ENCODE results near the gene ZBED4.

ZBED4 gene

DNA sequence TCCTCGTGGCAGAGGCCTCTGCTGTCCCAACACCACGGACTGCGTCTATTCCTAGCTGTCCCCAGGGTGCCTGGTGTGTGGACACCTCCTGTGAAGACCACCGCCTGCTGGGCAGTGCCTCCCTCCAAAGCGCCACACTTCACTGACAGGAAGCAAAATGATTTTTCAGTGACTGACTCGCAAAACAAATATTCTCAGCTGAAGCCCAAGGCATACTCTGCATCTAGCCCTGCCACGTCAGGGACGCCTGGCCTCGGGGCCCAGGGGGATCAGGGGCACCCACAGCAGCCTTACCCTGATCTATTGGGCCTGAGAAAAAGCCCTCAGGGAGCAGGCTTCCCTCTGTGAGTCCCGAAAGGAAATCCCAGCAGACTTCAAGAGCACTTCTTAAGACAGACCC, 28.2 kb upstream of the ZBED4 start:
- H3K4me3 ChIP-seq (ENCODE audit: low read depth, low read length, poor library complexity, severe bottlenecking), result peak overlapping the region; percentile 70
- H3K79me2 ChIP-seq (ENCODE audit: insufficient read depth, low read length), result peaks cover 57% of the 10 kb centered on the region
- H3K9ac ChIP-seq (ENCODE audit: low read length), result peak overlapping the region; percentile 68

DNA sequence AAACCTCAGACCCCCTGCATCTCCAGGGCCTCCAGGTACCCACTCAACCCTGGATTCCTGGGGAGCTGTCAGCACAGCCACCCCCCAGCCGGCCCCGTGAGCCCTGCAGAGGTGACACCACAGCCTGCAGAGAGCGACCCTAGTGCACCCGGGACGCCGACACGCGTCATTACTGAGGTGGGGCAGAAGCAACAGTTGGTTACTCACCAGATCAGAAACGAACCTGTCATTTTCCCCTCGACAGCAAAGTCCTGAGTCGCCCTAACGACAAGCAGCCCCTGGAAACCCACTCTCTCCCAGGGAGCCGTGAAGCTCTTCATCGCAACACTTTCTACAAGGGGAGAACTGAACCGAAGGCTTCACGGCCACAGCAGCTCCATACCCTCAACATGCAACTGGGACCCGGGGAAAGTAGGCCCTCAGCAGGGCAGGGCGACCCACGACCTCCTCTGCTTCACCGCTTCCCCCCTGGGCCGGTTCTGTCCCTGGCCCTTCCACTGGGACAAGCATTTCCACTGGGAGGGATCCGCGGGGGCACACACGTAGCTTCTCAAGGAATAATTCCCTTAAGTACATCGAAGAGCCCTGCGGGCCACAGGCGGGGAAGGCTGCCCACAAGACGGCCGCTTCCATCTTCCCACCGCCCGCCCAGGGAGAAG, 27.6 kb upstream of the ZBED4 start:
- H3K9ac ChIP-seq (ENCODE audit: low read length), result peak overlapping the region; percentile 68
- no peaks in the 10 kb centered on the region for H3K9me2 ChIP-seq (ENCODE audit: low read depth, low read length)
- H3K4me3 ChIP-seq (ENCODE audit: low read depth, low read length, poor library complexity, severe bottlenecking), result peak overlapping the region; percentile 70
- H2AFZ ChIP-seq (ENCODE audit: low read length), result no peak overlapping the region
- peaks cover 9% of the 10 kb centered on the region; the same call in 1 of the 2 replicates for H3F3A ChIP-seq (ENCODE audit: insufficient read depth, low read length)
- H4K20me1 ChIP-seq (ENCODE audit: insufficient read depth, low read length), result 0 out of 2 replicates have a peak, but pooled peaks cover 4% of the 10 kb centered on the region
- peak overlapping the region; percentile 84 for H3K4me2 ChIP-seq (ENCODE audit: low read length)
- H3K4me1 ChIP-seq (ENCODE audit: insufficient read depth, low read length, severe bottlenecking), result peaks cover 39% of the 10 kb centered on the region
- H3K79me2 ChIP-seq (ENCODE audit: insufficient read depth, low read length), result peaks cover 51% of the 10 kb centered on the region
- H3K27ac ChIP-seq (ENCODE audit: low read depth, low read length, poor library complexity, severe bottlenecking), result no peak overlapping the region
- peaks cover 44% of the 10 kb centered on the region for H3K36me3 ChIP-seq (ENCODE audit: insufficient read depth, low read length)
- TF ChIP-seq EZH2 (IDR thresholded peaks at IDR 0.05; ENCODE audit: borderline replicate concordance, low read length), result no peak
- TF ChIP-seq, protein P1, sequence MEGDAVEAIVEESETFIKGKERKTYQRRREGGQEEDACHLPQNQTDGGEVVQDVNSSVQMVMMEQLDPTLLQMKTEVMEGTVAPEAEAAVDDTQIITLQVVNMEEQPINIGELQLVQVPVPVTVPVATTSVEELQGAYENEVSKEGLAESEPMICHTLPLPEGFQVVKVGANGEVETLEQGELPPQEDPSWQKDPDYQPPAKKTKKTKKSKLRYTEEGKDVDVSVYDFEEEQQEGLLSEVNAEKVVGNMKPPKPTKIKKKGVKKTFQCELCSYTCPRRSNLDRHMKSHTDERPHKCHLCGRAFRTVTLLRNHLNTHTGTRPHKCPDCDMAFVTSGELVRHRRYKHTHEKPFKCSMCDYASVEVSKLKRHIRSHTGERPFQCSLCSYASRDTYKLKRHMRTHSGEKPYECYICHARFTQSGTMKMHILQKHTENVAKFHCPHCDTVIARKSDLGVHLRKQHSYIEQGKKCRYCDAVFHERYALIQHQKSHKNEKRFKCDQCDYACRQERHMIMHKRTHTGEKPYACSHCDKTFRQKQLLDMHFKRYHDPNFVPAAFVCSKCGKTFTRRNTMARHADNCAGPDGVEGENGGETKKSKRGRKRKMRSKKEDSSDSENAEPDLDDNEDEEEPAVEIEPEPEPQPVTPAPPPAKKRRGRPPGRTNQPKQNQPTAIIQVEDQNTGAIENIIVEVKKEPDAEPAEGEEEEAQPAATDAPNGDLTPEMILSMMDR (IDR thresholded peaks at IDR 0.05; ENCODE audit: low read length), result no peak
- H3K27me3 ChIP-seq (ENCODE audit: insufficient read depth, low read length), result peaks cover under 1% of the 10 kb centered on the region; the same call in 1 of the 2 replicates
- H3K9me3 ChIP-seq (ENCODE audit: low read length), result 0 out of 2 replicates have a peak, but pooled peaks cover 1% of the 10 kb centered on the region

More for the DNA sequence above, 28.2 kb upstream of the ZBED4 start:
- H2AFZ ChIP-seq (ENCODE audit: low read length), result no peak overlapping the region
- TF ChIP-seq EZH2 (IDR thresholded peaks at IDR 0.05; ENCODE audit: borderline replicate concordance, low read length), result no peak
- TF ChIP-seq, protein P1 (IDR thresholded peaks at IDR 0.05; ENCODE audit: low read length), result no peak
- 0 out of 2 replicates have a peak, but pooled peaks cover 4% of the 10 kb centered on the region for H4K20me1 ChIP-seq (ENCODE audit: insufficient read depth, low read length)
- H3K9me3 ChIP-seq (ENCODE audit: low read length), result no peaks in the 10 kb centered on the region
- H3K9me2 ChIP-seq (ENCODE audit: low read depth, low read length), result no peaks in the 10 kb centered on the region
- H3K27me3 ChIP-seq (ENCODE audit: insufficient read depth, low read length), result no peaks in the 10 kb centered on the region
- peaks cover 9% of the 10 kb centered on the region; the same call in 1 of the 2 replicates for H3F3A ChIP-seq (ENCODE audit: insufficient read depth, low read length)
- H3K27ac ChIP-seq (ENCODE audit: low read depth, low read length, poor library complexity, severe bottlenecking), result no peak overlapping the region
- H3K4me1 ChIP-seq (ENCODE audit: insufficient read depth, low read length, severe bottlenecking), result peaks cover 39% of the 10 kb centered on the region
- peak overlapping the region; percentile 84 for H3K4me2 ChIP-seq (ENCODE audit: low read length)
- peaks cover 51% of the 10 kb centered on the region for H3K36me3 ChIP-seq (ENCODE audit: insufficient read depth, low read length)

DNA sequence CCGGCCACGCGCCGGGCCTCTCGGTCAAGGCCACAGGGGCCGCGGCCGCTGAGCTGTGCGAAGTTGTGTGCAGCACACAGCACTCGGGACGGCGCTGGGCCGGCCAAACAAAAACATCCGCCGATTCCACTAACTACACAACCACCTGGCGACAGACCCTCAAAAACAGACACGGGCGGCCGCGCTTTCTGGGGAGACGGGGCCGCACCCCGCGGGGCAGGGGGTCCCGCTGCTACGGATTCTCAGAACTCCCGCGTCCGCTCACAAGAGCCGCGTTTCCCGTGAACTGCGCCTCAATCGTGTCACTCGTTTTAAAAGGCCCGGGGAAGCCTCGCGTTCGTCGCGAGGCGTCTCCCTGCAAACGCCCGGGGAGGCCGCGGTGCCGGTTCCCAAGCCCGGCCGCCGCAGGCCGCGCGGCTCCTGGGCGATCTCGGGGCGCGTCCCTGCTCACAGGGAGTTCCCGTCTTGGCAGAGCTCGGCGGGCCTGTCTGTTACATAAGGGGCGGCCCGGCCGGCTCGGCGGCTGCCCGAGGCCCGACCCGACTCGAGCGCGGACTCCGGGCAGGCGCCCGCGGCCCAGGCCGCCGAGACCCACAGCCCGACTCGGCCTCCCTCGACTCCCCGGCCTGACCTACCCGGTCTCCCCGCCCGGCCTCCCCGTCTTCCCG, 26.9 kb upstream of the ZBED4 start:
- peak overlapping the region; percentile 68 for H3K9ac ChIP-seq (ENCODE audit: low read length)
- peaks cover 8% of the 10 kb centered on the region; the same call in 1 of the 2 replicates for H3K27me3 ChIP-seq (ENCODE audit: insufficient read depth, low read length)
- peaks cover 9% of the 10 kb centered on the region; the same call in 1 of the 2 replicates for H3F3A ChIP-seq (ENCODE audit: insufficient read depth, low read length)
- peaks cover 7% of the 10 kb centered on the region; the same call in 1 of the 2 replicates for H3K9me3 ChIP-seq (ENCODE audit: low read length)
- no peaks in the 10 kb centered on the region for H3K9me2 ChIP-seq (ENCODE audit: low read depth, low read length)
- H3K36me3 ChIP-seq (ENCODE audit: insufficient read depth, low read length), result peaks cover 38% of the 10 kb centered on the region
- H3K4me2 ChIP-seq (ENCODE audit: low read length), result peak overlapping the region; percentile 84
- TF ChIP-seq EZH2 (IDR thresholded peaks at IDR 0.05; ENCODE audit: borderline replicate concordance, low read length), result no peak
- TF ChIP-seq, protein P1 (IDR thresholded peaks at IDR 0.05; ENCODE audit: low read length), result no peak
- H3K79me2 ChIP-seq (ENCODE audit: insufficient read depth, low read length), result peaks cover 44% of the 10 kb centered on the region
- 0 out of 2 replicates have a peak, but pooled peaks cover 4% of the 10 kb centered on the region for H4K20me1 ChIP-seq (ENCODE audit: insufficient read depth, low read length)
- no peak overlapping the region for H3K27ac ChIP-seq (ENCODE audit: low read depth, low read length, poor library complexity, severe bottlenecking)
- peaks cover 39% of the 10 kb centered on the region for H3K4me1 ChIP-seq (ENCODE audit: insufficient read depth, low read length, severe bottlenecking)
- no peak overlapping the region for H2AFZ ChIP-seq (ENCODE audit: low read length)
- H3K4me3 ChIP-seq (ENCODE audit: low read depth, low read length, poor library complexity, severe bottlenecking), result peak overlapping the region; percentile 70

All from OCI-LY1 (cell line).